Right kidney (tissue), 9 donors: ENCODE measurements around the gene MED8.

Experiments used
- DNase-seq: peaks from one replicate; pipeline ENCODE4 v3.0.0-alpha.2; 2016
- long read RNA-seq, 8 donors: transcript quantifications; one replicate each; lab custom pipeline, GENCODE V29; 2026

The MED8 gene, protein sequence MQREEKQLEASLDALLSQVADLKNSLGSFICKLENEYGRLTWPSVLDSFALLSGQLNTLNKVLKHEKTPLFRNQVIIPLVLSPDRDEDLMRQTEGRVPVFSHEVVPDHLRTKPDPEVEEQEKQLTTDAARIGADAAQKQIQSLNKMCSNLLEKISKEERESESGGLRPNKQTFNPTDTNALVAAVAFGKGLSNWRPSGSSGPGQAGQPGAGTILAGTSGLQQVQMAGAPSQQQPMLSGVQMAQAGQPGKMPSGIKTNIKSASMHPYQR
- long read RNA-seq, donor 1, transcript MED8-203 (7 exons, 1,924 nt): major isoform, 6 of 12 reads
- long read RNA-seq, donor 1, partial matches to known transcripts: 5 of 12 reads
- long read RNA-seq, donor 1, other reads (novel, unspliced or antisense): 0 of 12 reads
- long read RNA-seq, donor 2, partial matches to known transcripts: 5 of 7 reads
- long read RNA-seq, donor 2, other reads (novel, unspliced or antisense): 0 of 7 reads
- long read RNA-seq, donor 3, partial matches to known transcripts: 0 of 3 reads
- long read RNA-seq, donor 3, other reads (novel, unspliced or antisense): 0 of 3 reads
- long read RNA-seq, donor 4, transcript MED8-203 (7 exons, 1,924 nt): major isoform, 8 of 8 reads
- long read RNA-seq, donor 4, partial matches to known transcripts: 0 of 8 reads
- long read RNA-seq, donor 4, other reads (novel, unspliced or antisense): 0 of 8 reads
- long read RNA-seq, donor 5, transcript MED8-203 (7 exons, 1,924 nt): major isoform, 8 of 20 reads
- long read RNA-seq, donor 5, partial matches to known transcripts: 10 of 20 reads
- long read RNA-seq, donor 5, other reads (novel, unspliced or antisense): 0 of 20 reads
- long read RNA-seq, donor 6, partial matches to known transcripts: 7 of 9 reads
- long read RNA-seq, donor 6, other reads (novel, unspliced or antisense): 0 of 9 reads
- long read RNA-seq, donor 7, transcript MED8-203 (7 exons, 1,924 nt): major isoform, 8 of 14 reads
- long read RNA-seq, donor 7, partial matches to known transcripts: 5 of 14 reads
- long read RNA-seq, donor 7, other reads (novel, unspliced or antisense): 0 of 14 reads
- long read RNA-seq, donor 8, partial matches to known transcripts: 7 of 10 reads
- long read RNA-seq, donor 8, other reads (novel, unspliced or antisense): 0 of 10 reads

DNA sequence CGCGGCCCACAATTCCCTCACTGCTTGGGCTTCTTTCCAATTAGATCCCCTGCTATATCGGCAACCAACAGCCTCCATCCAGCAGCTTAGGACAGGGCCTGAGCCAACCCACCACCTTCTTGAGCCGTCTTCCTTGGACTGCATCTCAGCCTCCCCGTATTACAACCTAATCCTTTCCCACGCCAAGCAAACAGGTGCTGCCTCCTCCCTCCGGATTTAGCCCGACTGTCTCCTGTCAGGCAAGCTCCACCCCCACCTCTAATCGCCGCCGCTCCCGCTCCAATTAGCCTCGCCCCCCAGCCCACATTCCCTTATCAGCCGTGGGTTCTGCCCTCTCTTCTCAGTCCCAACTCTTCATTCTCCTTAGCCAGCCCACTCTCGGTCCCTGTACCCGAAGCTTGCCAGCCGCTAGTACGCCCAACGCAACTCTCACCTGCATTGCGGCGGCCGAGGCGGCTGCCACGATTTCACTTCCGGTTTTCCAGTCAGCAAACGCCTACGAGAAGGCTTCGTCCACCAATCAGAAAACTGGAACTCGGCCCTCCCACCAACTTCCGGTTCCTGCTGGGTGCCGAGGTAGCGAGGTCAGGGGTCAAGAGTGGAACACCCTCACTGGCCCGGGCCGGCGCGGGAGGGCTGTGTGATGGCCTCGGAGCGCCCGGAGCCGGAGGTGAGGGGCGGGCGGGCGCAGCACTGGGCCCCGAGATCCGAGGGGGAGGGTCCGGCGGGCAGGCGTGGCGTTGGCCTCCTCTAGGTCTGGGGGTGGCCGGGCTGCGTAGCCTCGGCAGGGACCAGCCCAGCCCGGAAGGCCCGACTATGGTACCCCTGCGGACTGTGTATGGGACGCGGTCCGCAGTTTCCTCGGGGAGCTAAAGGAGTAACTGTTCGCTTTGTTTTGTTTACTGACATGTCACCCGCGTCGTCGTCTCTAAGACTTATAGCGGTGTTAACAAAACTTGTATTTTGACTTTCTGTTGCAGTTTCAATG lies at the start of gene MED8, which contains the start of gene SZT2:
Gene MED8 (minus strand): TSS at position 475 of the 988 bp plus-strand sequence. CDS start 36 bp downstream, at position 439.
Gene SZT2 (plus strand): TSS at position 574 of the 988 bp plus-strand sequence. CDS start 70 bp downstream, at position 644.
- peak; percentile 95 for DNase-seq

DNA sequence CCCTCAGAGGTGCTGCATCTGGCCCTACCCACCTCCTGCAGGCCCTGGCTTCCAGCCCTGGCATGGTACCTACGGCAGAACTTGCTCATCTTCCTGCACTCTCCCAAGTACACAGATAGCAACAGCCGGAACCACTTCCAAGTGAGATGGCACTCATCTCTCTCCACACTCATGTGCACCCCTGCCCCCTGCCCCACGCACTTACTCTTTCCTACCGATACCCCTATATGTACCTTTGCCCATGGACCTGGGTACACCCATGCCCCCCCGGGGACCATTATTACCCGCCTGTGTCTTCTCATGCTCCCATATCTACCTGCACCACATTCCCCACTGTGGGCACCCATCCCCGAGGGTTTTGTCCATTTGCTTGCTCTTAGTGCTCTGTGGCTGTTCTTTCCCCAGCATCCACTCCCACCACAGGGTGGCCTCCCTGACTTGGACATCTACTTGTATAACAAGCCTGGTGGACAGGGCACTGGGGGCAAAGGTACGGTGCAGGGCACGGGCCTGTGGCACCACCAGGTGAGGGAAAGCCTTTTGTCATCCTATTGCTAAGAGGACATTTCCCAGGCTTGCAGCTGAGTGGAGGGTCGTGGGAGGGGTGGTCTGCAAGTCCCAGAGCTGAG lies 49.5 kb upstream of the MED8 start:
- no peak for DNase-seq

DNA sequence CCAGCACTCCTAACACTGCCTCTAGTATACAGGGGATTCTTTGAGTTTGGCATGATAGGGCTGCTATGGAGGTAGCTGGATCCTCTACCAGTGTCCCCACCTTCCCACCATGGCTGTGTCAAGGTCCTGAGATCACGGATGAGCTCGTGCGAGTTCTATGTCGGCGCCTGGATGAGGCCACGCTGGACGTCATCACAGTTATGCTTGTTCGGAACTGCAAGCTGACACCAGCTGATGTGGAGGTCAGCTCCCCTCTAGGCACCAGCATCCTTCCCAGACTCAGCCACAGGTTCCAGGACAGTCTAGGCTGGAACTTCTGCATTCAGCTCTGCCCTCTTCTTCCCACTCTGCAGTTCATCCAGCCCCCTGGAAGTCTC lies 49.0 kb upstream of the MED8 start:
- DNase-seq: no peak

DNA sequence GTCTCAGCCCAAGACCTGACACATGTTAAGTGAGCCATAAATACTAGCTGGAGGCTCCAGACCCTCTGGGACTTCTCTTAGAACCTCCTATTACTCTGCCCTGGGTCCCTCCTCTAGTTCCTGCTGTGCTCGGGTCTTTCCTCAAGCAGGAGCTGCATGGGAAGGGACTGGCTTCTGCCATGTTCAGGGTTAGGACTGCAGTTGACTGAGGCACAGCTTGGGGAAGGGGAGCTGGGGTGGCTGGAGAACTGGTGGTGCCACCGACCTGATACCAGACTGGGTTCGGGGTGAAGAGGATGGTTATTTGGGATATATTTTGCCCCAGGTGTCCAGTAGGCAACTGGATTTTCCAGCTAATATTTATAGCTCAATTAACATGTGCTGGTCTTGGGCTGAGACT lies 48.4 kb upstream of the MED8 start:
- no peak for DNase-seq

DNA sequence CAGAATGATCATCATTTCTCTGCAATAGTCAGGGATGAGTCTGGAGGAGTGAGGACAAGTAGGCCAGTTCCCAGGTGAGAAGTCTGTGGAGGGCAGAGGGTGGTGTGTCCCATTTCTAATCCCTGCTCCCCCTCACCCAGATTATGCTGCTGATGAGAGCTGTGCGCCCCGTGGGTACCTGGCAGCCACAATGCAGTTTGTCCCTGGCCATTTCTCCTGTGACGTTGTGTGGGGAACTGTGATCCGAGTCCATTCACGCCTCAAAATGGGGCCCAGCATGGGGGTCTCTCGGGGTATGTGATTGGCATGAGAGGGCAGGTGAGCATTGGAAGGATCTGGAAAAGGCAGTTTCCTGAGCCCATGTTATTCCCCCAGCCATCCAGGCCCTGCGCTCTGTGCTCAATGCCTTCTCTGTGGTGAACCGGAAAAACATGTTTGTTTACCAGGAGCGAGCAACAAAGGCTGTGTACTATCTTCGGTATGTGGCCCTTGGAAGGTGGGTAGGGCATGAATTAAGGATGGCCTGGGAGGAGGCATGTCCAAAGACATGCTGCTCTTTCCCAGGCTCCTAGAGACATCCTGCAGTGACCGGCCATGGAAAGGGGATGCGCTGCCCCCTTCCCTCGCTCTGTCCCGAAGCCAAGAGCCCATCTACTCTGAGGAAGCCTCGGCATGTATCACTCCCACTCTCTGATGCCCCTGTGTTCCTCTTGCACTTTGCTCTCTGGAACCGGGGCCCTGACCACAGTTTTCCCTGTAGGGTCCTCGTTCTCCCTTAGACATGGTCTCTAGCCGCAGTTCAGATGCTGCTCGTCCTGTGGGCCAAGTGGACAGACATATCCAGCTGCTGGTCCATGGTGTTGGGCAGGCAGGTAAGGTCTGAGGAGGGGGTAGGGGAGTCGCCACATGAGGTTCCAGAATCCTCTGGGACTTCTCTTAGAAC lies 47.7 kb upstream of the MED8 start:
- no peak for DNase-seq

DNA sequence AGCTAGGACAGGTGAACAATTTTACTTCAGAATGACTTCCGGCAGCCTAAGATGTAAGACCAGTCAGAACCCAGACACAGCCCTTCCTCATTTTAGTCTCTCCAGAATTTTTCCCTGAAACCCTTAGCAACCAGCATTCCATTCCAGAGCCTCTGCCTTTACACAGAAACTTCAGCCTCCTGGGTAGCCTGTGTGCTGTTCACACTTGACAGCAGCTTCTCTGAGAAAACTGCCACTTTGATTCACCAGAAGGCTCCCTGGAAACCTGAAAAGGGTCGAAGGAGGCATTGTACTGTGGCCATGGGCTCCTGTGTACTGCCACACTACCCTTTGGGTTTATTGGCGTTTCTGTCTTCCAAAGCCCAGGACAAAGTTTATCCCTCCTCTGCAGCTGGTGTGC lies 46.8 kb upstream of the MED8 start:
- no peak for DNase-seq

DNA sequence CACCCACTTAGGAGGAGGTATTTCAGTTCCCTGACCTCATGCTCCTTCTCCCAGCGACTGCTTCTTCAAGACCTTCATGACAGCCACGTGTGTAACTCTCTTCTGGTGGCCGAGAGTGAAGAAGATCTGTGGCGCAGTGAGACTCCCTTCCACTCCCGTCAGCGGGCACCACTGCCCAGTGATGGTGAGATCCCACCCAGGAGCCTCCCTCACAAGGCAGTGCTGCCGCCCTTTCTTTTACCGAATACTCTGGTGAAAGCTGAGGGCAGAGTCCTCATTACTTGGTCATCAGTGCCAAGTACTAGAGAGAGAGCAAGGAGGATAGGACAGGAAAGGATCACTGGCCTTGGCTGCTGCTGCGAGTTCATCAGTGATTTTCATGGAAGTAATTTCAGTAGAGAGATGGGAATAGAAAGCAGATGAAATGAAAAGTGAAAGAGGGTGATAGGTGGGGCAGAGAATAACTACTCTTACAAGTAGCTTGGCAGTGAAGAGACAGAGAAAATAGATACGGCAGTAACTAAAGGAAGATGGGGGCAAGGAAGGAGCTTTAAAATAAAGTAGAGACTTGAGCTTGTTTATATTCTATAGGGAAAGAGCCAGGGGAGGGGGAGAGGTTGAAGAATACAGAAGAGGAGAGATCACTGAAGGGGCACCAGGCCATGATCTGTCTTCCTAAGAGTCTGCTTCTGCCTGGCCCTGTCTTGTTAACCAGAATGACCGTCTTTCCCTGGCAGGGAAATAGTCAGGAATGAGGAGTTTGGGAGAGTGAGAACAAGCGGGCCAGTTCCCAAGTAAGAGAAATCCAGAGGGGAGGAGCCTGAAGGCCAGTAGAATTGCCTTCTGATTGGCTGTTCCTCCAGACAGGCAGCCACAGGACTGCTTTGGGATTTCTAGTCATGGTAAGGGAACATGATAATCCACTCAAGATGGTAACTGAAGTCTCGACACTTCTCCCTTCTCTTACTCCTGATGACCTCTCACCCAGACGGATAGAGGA lies 45.8 kb upstream of the MED8 start:
- DNase-seq: no peak

DNA sequence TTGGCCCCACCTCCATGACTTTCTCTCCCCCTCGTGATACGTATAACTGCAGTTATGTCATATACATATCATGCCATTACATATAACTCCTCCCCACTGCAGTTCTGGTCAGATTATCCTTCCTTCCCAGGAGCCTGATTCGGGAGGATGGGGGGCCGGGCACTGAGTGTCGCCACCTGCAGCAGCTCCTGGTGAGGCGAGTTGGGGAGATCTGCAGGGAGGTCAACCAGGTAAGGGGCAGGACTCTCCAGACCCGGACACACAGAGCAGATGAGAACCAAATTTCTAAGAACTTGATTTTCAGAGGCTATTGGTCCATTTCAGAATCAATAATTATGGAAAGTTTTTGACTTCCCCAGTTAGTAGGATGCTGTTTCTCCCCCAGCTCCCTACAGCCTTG lies 44.7 kb upstream of the MED8 start:
- no peak for DNase-seq

DNA sequence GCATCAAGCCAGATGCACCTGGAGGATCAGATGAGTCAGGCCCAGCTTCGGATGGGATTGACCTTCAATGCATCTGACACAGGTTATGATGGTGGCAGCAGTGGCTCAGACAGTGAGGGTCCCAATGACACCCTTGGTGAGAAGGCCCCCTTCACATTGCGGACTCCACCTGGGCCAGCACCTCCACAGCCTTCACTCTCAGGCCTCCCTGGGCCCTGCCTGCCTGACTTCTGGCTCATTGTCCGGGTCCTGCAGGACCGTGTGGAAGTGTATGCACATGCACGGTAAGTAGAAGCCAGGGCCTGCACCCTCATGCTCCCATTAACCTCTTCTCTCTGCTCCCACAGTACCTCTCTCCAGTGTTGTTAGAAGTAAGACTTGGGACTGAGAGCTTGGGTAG lies 43.3 kb upstream of the MED8 start:
- no peak for DNase-seq

DNA sequence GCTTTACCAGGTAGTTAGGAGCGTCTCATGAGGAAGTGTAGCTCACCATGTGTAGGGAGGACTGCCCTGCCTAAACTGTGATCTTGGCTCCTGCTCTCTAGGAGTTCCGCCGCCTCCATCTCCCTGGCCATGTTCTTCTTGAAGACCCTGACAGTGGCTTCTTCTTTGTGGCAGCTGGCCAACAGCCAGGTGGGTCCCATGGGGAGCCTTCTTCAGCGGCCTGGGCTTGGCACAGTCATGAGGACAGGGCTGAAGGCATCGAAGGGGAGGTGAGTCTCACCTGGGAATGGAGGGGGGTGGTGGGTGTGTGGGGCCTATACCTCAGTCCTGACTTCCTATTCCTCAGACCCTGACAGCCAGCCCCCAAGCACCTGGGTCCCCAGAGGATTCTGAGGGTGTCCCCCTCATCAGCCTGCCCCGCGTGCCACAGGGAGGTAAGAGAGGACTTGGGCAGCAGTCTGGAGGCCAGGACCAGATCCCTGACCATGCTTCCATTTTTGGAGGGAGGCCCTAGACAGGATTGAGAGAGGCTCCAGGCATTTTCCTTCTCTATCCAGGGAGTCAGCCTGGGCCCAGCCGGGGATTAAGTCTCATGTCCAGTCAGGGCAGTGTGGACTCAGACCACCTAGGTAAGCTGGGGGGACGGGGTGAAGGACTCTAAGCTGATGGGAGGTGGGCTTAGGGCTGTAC lies 42.7 kb upstream of the MED8 start:
- no peak for DNase-seq

DNA sequence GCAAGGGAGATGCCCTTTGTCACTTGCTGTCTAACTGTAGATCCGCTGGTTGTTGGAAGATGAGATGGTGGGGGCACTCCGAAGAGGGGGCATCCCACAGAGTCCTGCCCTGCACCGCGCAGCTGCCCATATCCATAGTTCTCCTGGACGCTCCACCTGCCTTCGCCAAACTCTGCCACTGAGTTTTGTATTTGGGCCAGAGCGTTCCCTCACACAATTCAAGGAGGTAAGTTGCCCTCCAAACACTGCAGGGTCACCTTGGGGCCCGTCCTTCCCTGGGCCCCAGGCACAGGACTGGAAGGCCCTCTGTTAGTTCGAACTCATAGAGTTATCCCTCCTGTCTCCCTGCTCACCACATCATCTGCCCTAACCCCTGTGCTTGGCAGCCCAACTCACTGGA lies 42.1 kb upstream of the MED8 start:
- DNase-seq: no peak

DNA sequence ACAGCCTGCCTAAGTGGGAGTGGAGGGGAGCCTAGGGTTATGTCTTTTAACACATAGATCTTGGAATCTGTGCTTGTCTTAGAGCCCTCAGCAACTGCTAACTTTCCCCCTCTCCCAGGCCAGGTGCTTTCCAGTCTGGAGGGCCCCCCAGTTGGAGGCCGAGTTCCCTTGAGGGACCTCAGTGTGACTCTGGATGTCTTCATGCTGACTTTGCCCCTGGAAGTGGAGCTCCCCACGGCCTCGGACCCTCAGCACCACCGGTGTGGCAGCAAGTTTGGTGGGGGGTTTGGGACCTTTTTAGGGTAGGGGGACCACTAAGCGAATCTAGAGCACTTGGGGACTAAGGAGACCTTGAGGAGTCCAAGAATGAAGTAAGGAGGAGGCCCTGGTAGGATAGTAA lies 41.2 kb upstream of the MED8 start:
- no peak for DNase-seq

DNA sequence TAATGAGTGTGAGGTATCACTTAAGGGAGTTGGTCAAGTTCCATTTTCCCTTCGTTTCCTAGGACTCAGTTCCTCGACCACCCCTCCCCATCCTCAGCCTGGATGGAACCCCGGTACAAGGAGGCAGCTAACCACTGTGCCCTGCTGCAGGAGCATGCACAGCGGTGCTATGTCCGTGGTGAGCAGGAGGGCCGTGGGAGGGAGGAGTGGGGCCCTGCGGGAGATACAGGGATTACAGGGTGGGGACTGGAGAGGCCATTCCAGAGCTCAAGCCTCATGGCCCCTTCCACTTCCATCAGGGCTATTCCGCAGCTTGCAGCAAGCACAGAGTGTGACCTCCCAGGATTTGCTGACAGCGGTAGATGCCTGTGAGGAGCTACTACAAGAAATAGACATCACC lies 38.3 kb upstream of the MED8 start:
- no peak for DNase-seq

DNA sequence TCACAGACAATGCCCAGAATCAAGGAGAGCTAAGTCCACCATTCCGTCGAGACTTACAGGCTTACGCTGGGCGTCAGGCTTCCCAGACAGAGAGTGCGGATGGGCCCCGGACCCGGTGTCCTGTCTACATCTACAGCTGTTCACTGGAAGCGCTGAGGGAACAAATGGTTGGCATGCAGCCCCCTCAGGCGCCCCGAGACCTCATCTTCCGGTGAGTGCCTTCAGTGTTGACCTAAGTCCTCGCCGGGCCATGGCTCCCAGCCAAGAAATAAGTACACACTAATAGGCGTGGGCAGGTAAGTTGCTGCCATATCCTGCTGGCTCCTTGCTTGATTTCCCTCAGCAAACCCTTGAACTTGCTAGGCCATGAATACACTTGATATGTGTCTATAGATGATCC lies 37.9 kb upstream of the MED8 start:
- DNase-seq: no peak

DNA sequence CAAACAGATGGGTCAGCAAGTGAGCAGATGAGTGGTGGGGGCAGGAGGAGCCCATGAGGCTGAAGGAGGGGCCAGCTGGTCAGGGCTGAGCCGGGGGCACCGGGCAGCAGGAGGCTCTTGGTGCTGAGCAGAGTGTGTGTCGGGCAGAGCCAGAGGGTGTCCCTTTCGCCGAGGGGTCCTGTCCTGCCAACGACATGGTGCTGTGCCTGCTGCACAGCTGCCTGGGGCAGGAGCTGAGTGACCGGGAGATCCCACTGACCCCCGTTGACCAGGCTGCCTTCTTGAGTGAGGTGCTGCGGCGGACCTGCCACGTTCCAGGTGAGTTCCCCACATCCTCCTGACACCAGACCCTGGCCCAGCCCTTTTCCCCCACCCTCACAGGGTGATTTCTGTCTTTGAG lies 36.6 kb upstream of the MED8 start:
- DNase-seq: no peak

DNA sequence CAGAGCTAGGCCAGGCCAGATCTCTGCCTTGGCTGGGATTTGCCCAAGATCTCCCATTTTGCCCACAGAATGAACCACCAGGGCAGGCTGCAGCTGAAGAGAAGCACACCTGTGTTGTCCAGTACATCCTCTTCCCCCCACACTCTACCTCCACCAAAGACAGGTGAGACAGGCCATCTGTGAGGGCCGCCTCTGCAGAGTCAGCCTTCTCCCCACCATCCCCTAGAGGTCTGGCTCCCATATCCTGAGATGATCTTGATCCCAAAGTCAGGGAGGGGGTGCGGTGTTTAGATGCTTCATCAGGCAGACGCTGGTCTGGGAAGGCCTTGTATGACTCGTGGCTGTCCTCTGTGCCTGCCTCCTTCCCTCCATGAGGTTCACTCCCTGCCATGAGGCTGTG lies 35.4 kb upstream of the MED8 start:
- no peak for DNase-seq

DNA sequence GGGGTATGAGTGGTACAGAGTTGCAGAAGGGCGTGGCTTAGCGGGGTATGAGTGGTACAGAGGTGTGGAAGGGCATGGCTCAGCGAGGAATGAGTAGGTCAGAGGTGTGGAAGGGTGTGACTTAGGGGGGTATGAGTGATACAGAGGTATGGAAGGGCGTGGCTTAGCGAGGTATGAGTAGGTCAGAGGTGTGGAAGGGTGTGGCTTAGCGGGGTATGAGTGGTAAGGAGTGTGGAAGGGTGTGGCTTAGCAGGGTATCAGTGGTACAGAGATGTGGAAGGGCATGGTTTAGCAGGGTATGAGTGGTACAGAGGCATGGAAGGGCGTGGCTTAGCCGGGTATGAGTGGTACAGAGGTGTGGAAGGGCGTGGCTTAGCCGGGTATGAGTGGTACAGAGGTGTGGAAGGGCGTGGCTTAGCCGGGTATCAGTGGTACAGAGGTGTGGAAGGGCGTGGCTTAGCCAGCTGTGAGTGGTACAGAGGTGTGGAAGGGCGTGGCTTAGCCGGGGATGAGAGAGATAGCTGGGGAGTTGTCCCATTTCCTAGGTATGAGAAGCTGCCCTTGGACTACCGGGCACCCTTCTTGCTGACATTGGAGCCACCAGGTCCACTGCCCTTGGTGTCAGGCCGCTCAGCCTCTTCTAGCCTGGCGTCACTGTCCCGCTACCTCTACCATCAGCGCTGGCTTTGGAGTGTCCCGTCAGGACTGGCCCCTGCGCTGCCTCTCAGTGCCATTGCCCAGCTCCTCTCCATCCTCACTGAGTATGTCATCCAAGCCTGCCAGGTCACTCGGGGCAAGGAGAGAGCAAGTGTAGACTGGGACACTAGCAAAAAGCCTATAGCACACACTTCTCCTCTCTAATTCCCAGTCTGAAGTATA lies 34.3 kb upstream of the MED8 start:
- DNase-seq: no peak
